ENCODE results near the gene CTNND2. TPM values are rescaled to one million over a fixed set of nuclear protein-coding genes. Genes with fewer than 3 reads are reported as not detected.

Gene CTNND2
- polyA plus RNA-seq, 1 donor from 2014 or later, result 67.0 TPM

- no peak overlapping the region for H3K4me3 ChIP-seq (ENCODE audit: low read length)
- no peak overlapping the region for H2AFZ ChIP-seq (ENCODE audit: low read depth, low read length)
- H3K27ac ChIP-seq (ENCODE audit: low read length), result no peak overlapping the region
- H4K20me1 ChIP-seq (ENCODE audit: insufficient read depth), result no peaks in the 10 kb centered on the region
- no peaks in the 10 kb centered on the region for H3K9me2 ChIP-seq (ENCODE audit: insufficient read depth, low read length)
- no peaks in the 10 kb centered on the region for H3K27me3 ChIP-seq (ENCODE audit: insufficient read depth, low read depth, low read length)
- TF ChIP-seq EZH2 (IDR thresholded peaks at IDR 0.05; ENCODE audit: borderline replicate concordance, insufficient read depth, low read length, poor library complexity, severe bottlenecking) (no peak), MXI1 (conservative IDR thresholded peaks at IDR 0.05; ENCODE audit: poor library complexity, severe bottlenecking) (no peak), EP300 (conservative IDR thresholded peaks at IDR 0.05; ENCODE audit: poor library complexity, severe bottlenecking) (no peak), SMC3 (conservative IDR thresholded peaks at IDR 0.05; ENCODE audit: poor library complexity) (no peak), CTCF (IDR thresholded peaks at IDR 0.05; ENCODE audit: poor library complexity, severe bottlenecking) (no peak), TAF1 (IDR thresholded peaks at IDR 0.05; ENCODE audit: low read depth) (no peak), POLR2AphosphoS5 (IDR thresholded peaks at IDR 0.05) (no peak), RAD21 (conservative IDR thresholded peaks at IDR 0.05) (no peak), REST (IDR thresholded peaks at IDR 0.05; ENCODE audit: borderline replicate concordance) (no peak)
- no peak overlapping the region for H3K9ac ChIP-seq (ENCODE audit: low read length)
- peaks cover 8% of the 10 kb centered on the region for H3K9me3 ChIP-seq (ENCODE audit: low read length)
- no peaks in the 10 kb centered on the region for H3F3A ChIP-seq (ENCODE audit: insufficient read depth, low read length, poor library complexity, severe bottlenecking)
- peaks cover 10% of the 10 kb centered on the region for H3K36me3 ChIP-seq (ENCODE audit: insufficient read depth, low read length)
- H3K79me2 ChIP-seq (replicated peaks; ENCODE audit: insufficient read depth, low read length), result no peaks in the 10 kb centered on the region
- H3K4me2 ChIP-seq (ENCODE audit: low read length), result no peak overlapping the region
These were observed 877.7 kb downstream of the CTNND2 start for GRCh38 chr5:11026543-11026942.

- H2AFZ ChIP-seq (ENCODE audit: low read depth, low read length), result no peak overlapping the region
- peaks cover 19% of the 10 kb centered on the region for H3K36me3 ChIP-seq (ENCODE audit: insufficient read depth, low read length)
- H3K79me2 ChIP-seq (replicated peaks; ENCODE audit: insufficient read depth, low read length), result no peaks in the 10 kb centered on the region
- no peaks in the 10 kb centered on the region for H3F3A ChIP-seq (ENCODE audit: insufficient read depth, low read length, poor library complexity, severe bottlenecking)
- H3K9me3 ChIP-seq (ENCODE audit: low read length), result peaks cover under 1% of the 10 kb centered on the region
- no peaks in the 10 kb centered on the region for H4K20me1 ChIP-seq (ENCODE audit: insufficient read depth)
- H3K9me2 ChIP-seq (ENCODE audit: insufficient read depth, low read length), result no peaks in the 10 kb centered on the region
- H3K27ac ChIP-seq (ENCODE audit: low read length), result no peak overlapping the region
- TF ChIP-seq REST (IDR thresholded peaks at IDR 0.05; ENCODE audit: borderline replicate concordance) (no peak), SMC3 (conservative IDR thresholded peaks at IDR 0.05; ENCODE audit: poor library complexity) (no peak), POLR2AphosphoS5 (IDR thresholded peaks at IDR 0.05) (no peak), EZH2 (IDR thresholded peaks at IDR 0.05; ENCODE audit: borderline replicate concordance, insufficient read depth, low read length, poor library complexity, severe bottlenecking) (no peak), CTCF (IDR thresholded peaks at IDR 0.05; ENCODE audit: poor library complexity, severe bottlenecking) (no peak), MXI1 (conservative IDR thresholded peaks at IDR 0.05; ENCODE audit: poor library complexity, severe bottlenecking) (no peak), TAF1 (IDR thresholded peaks at IDR 0.05; ENCODE audit: low read depth) (no peak), EP300 (conservative IDR thresholded peaks at IDR 0.05; ENCODE audit: poor library complexity, severe bottlenecking) (no peak), RAD21 (conservative IDR thresholded peaks at IDR 0.05) (no peak)
- H3K4me2 ChIP-seq (ENCODE audit: low read length), result no peak overlapping the region
- H3K27me3 ChIP-seq (ENCODE audit: insufficient read depth, low read depth, low read length), result no peaks in the 10 kb centered on the region
- no peak overlapping the region for H3K9ac ChIP-seq (ENCODE audit: low read length)
- H3K4me3 ChIP-seq (ENCODE audit: low read length), result no peak overlapping the region
These were observed 880.3 kb downstream of the CTNND2 start for GRCh38 chr5:11023945-11024344.
